Caco-2 (cell line): Measurements from ENCODE around the gene ATF2. TPM values are rescaled to one million over a fixed set of nuclear protein-coding genes. Genes with fewer than 3 reads are reported as not detected.

Source experiments
- BruUV-seq: library from RNA; stranded (reverse); fragments of 400-500 nt; replicated peaks from 2 replicates; lab custom pipeline; 2021; lab: Mats Ljungman, UMichigan
- CTCF ChIA-PET: fragments of 300-600 bp; sonication (Branson Sonifier 250); formaldehyde crosslinking; loops from one replicate; lab custom pipeline; 2022; ENCODE audit warnings: antibody characterized with exemption; lab: Charles Lee
- POLR2A ChIA-PET: fragments of 300-600 bp; sonication (Branson Sonifier 250); formaldehyde crosslinking; loops from one replicate; lab custom pipeline; 2022; ENCODE audit warnings: antibody characterized with exemption; lab: Charles Lee
- DNase-seq, 2 experiments: peaks; one replicate each; pipeline versions ENCODE4 v3.0.0 to v3.0.0-alpha.2; 2020 to 2022
- H3K27me3 ChIP-seq: replicated peaks from 2 replicates; pipeline ENCODE4 v1.6.0; 2011; ENCODE audit warnings: low read length; ENCODE audit not compliant: control insufficient read depth, insufficient read depth
- H3K36me3 ChIP-seq: 2 replicates; pipeline ENCODE4 v1.5.1; 2011; ENCODE audit warnings: low read length; ENCODE audit not compliant: control insufficient read depth, insufficient read depth
- H3K4me1 ChIP-seq: fragments of 250-450 bp; sonication (Bioruptor Pico); 2 replicates; pipeline ENCODE4 v1.5.1; 2020; ENCODE audit warnings: mild to moderate bottlenecking
- H3K4me3 ChIP-seq: 2 replicates; pipeline ENCODE4 v1.5.1; 2011; ENCODE audit warnings: low read depth, mild to moderate bottlenecking, control low read depth, low read length
- H3K9me3 ChIP-seq: fragments of 250-450 bp; sonication (Bioruptor Pico); 2 replicates; pipeline ENCODE4 v1.5.1; 2020; ENCODE audit warnings: mild to moderate bottlenecking, moderate library complexity
- H3K27ac Mint-ChIP-seq: one replicate; pipeline ENCODE4 v1.8.0; 2022; ENCODE audit warnings: mixed read lengths; ENCODE audit not compliant: unreplicated experiment
- H3K27me3 Mint-ChIP-seq: one replicate; pipeline ENCODE4 v1.8.0; 2022; ENCODE audit warnings: mixed read lengths; ENCODE audit not compliant: insufficient read depth, unreplicated experiment
- H3K36me3 Mint-ChIP-seq: one replicate; pipeline ENCODE4 v1.8.0; 2022; ENCODE audit warnings: mild to moderate bottlenecking, mixed read lengths; ENCODE audit not compliant: insufficient read depth, unreplicated experiment
- H3K4me1 Mint-ChIP-seq: one replicate; pipeline ENCODE4 v1.8.0; 2022; ENCODE audit warnings: low read depth, mixed read lengths; ENCODE audit not compliant: unreplicated experiment
- H3K4me3 Mint-ChIP-seq: one replicate; pipeline ENCODE4 v1.8.0; 2022; ENCODE audit warnings: mild to moderate bottlenecking, moderate library complexity, mixed read lengths; ENCODE audit not compliant: unreplicated experiment
- H3K9me3 Mint-ChIP-seq: one replicate; pipeline ENCODE4 v1.8.0; 2022; ENCODE audit warnings: mixed read lengths; ENCODE audit not compliant: unreplicated experiment
- CTCF ChIP-seq, 2 experiments: fragments of 200-600 bp in 1 of 2; IDR thresholded peaks; 1 replicate in 1 of 2; 2 replicates in 1 of 2; pipeline versions ENCODE4 v1.5.1 to v1.8.0; 2011 to 2022; ENCODE audit warnings: antibody characterized with exemption in 1 of 2, control low read depth in 1 of 2, inconsistent platforms in 1 of 2, low read depth in 1 of 2, low read length in 1 of 2, mild to moderate bottlenecking in 1 of 2, moderate library complexity in 1 of 2; ENCODE audit not compliant: insufficient read depth in 1 of 2, severe bottlenecking in 1 of 2, unreplicated experiment in 1 of 2
- intact Hi-C: fragments of 100-400 bp; cut with micrococcal nuclease; formaldehyde crosslinking; loops from one replicate; pipeline ENCODE4 v1.10.0; 2022; ENCODE audit not compliant: unreplicated experiment
- total RNA-seq: library from RNA; stranded (reverse); gene quantifications from 2 replicates; pipeline ENCODE4 v1.2.3, GENCODE V29; 2022

The ATF2 gene
- total RNA-seq, 1 experiment from 2014 or later: 47.1 TPM

GRCh38 chr2:175152242-175152641 is 15.8 kb downstream of the ATF2 start:
- Histone ChIP-seq H3K4me3 (no peak overlapping the region), H3K9me3 (no peaks in the 10 kb centered on the region), H3K4me1 (peaks cover 16% of the 10 kb centered on the region), H3K27me3 (no peaks in the 10 kb centered on the region), H3K36me3 (no peaks in the 10 kb centered on the region)
- Mint-ChIP-seq H3K4me1 (peaks cover 28% of the 10 kb centered on the region), H3K4me3 (no peak overlapping the region), H3K27me3 (no peaks in the 10 kb centered on the region), H3K9me3 (no peaks in the 10 kb centered on the region), H3K27ac (no peak overlapping the region), H3K36me3 (peaks cover 11% of the 10 kb centered on the region)
- no TSS peak for BruUV-seq
- TF ChIP-seq CTCF (IDR thresholded peaks at IDR 0.05; ENCODE audit: insufficient read depth in 1 of 2, low read depth in 1 of 2, low read length in 1 of 2, severe bottlenecking in 1 of 2, unreplicated experiment in 1 of 2): no peak
- ChIA-PET CTCF (no interaction called here), POLR2A (no interaction called here)
- DNase-seq: no peak
- intact Hi-C loops: no loop called here

GRCh38 chr2:175151791-175152190 is 16.2 kb downstream of the ATF2 start:
- ChIA-PET POLR2A (no interaction called here), CTCF (no interaction called here)
- H3K36me3 Mint-ChIP-seq: peaks cover 11% of the 10 kb centered on the region
- H3K9me3 ChIP-seq: no peaks in the 10 kb centered on the region
- H3K27me3 Mint-ChIP-seq: no peaks in the 10 kb centered on the region
- no peaks in the 10 kb centered on the region for H3K36me3 ChIP-seq
- no peaks in the 10 kb centered on the region for H3K27me3 ChIP-seq
- TF ChIP-seq CTCF (IDR thresholded peaks at IDR 0.05; ENCODE audit: insufficient read depth in 1 of 2, low read depth in 1 of 2, low read length in 1 of 2, severe bottlenecking in 1 of 2, unreplicated experiment in 1 of 2): no peak
- no TSS peak for BruUV-seq
- intact Hi-C loops: no loop called here
- DNase-seq: no peak
- no peak overlapping the region for H3K4me3 Mint-ChIP-seq
- H3K9me3 Mint-ChIP-seq: no peaks in the 10 kb centered on the region
- no peak overlapping the region for H3K27ac Mint-ChIP-seq
- H3K4me1 Mint-ChIP-seq: peaks cover 28% of the 10 kb centered on the region
- peaks cover 16% of the 10 kb centered on the region for H3K4me1 ChIP-seq
- no peak overlapping the region for H3K4me3 ChIP-seq

GRCh38 chr2:175147186-175147585 is 20.8 kb downstream of the ATF2 start:
- intact Hi-C loops: no loop called here
- Mint-ChIP-seq H3K27ac (no peak overlapping the region), H3K36me3 (peaks cover 11% of the 10 kb centered on the region), H3K27me3 (no peaks in the 10 kb centered on the region), H3K9me3 (no peaks in the 10 kb centered on the region), H3K4me1 (peaks cover 26% of the 10 kb centered on the region), H3K4me3 (no peak overlapping the region)
- H3K4me1 ChIP-seq: peaks cover 16% of the 10 kb centered on the region
- POLR2A ChIA-PET: interaction anchor here (0.6 kb wide), 1 partner anchor 12 kb away, joined by 3 read pairs; no protein-coding TSS in a partner anchor
- no peaks in the 10 kb centered on the region; the same call in 1 of the 2 replicates for H3K36me3 ChIP-seq
- CTCF ChIA-PET: no interaction called here
- no peaks in the 10 kb centered on the region for H3K27me3 ChIP-seq
- H3K4me3 ChIP-seq: no peak overlapping the region
- no TSS peak for BruUV-seq
- no peak for DNase-seq
- no peaks in the 10 kb centered on the region for H3K9me3 ChIP-seq
- no peak for TF ChIP-seq CTCF (IDR thresholded peaks at IDR 0.05; ENCODE audit: insufficient read depth in 1 of 2, low read depth in 1 of 2, low read length in 1 of 2, severe bottlenecking in 1 of 2, unreplicated experiment in 1 of 2)
